Measurements from ENCODE around the gene DSCAML1.

DNA sequence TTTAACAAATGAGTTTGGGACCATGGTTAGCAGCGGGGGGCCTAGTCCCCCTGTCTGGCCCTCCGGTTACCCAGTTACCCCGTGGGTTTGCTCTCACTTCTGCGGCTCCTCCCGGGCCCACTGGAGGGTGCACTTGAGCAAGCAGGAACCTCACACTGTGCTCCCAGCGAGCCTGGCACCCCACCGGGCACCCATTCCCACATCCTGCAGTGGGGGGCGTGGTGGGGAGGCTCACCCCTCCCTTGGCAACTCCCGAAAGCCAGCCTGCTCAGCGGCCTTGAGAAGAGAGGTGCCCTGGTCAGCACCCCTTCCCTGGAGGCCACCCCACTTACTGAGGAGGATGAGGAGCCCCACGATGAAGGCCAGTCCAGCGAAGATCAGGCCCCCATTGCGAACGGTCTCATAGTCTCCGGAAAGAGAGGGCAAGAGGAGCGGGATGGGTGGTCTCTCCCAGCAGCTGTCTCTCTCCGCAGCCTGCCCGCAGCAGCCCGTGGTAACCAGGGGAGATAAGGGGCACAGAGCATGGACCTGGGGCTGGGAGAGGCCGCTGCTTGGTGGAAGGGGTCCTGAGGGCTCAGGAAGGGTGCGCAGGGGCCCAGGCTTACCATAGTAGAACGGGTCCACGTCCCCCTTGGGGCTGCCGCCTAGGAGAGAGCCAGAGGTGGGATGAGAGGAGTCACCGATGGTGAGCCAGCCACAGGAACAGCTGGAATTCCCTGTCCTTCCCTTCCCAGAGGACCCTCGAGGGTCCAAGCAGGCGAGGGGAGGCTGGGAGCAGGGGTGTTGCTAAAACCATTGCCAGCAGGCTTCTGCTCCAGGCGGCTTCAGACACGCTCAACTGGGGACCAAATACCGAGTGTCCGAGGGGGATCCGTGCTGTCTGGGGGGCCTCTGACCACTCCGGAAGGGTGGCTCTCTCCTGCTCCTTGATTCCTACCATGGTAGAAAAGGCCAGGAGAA lies 25.3 kb upstream of the DSCAML1 start:
- TF ChIP-seq, protein P1, sequence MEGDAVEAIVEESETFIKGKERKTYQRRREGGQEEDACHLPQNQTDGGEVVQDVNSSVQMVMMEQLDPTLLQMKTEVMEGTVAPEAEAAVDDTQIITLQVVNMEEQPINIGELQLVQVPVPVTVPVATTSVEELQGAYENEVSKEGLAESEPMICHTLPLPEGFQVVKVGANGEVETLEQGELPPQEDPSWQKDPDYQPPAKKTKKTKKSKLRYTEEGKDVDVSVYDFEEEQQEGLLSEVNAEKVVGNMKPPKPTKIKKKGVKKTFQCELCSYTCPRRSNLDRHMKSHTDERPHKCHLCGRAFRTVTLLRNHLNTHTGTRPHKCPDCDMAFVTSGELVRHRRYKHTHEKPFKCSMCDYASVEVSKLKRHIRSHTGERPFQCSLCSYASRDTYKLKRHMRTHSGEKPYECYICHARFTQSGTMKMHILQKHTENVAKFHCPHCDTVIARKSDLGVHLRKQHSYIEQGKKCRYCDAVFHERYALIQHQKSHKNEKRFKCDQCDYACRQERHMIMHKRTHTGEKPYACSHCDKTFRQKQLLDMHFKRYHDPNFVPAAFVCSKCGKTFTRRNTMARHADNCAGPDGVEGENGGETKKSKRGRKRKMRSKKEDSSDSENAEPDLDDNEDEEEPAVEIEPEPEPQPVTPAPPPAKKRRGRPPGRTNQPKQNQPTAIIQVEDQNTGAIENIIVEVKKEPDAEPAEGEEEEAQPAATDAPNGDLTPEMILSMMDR (conservative IDR thresholded peaks at IDR 0.05; ENCODE audit: low read depth, low read length), result peak; percentile 78
- TF ChIP-seq EZH2 (IDR thresholded peaks at IDR 0.05; ENCODE audit: low read length, unreplicated experiment), result no peak
